ENCODE data around the gene ACTA2.

Gene ACTA2

DNA sequence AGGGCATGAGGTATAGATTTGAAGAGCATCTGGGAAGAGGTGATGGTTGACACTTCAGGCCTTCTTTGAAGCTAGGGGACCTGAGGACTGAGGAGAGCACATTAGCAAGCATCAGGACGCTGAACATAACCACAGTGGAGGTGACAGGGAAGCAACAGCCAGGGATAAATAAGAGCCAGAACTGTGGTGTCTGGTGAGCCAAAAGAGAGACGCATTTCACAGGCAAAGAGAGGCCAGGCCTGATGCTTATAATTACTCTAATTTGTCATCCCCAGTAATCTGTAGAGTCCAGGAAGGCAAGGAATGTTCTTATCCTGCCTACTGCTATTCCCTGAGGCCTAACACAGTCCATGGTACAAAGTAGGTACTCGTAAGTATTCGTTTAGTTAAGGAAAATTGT is 27.7 kb upstream of the ACTA2 start:
- TF ChIP-seq TSHZ2 (CRISPR knock-in tag; IDR thresholded peaks at IDR 0.05) (no peak), ZFP3 (CRISPR knock-in tag; IDR thresholded peaks at IDR 0.05) (no peak), CREB5 (CRISPR knock-in tag; IDR thresholded peaks at IDR 0.05; ENCODE audit: low read depth) (no peak), ZFP30 (CRISPR knock-in tag; IDR thresholded peaks at IDR 0.05) (no peak), TOX (CRISPR knock-in tag; IDR thresholded peaks at IDR 0.05; ENCODE audit: borderline replicate concordance) (no peak), OSR1 (CRISPR knock-in tag; IDR thresholded peaks at IDR 0.05) (no peak), ZNF565 (CRISPR knock-in tag; conservative IDR thresholded peaks at IDR 0.05; ENCODE audit: low read depth) (no peak), CSDC2 (CRISPR knock-in tag; IDR thresholded peaks at IDR 0.05) (no peak)
- ATAC-seq, result no peak

DNA sequence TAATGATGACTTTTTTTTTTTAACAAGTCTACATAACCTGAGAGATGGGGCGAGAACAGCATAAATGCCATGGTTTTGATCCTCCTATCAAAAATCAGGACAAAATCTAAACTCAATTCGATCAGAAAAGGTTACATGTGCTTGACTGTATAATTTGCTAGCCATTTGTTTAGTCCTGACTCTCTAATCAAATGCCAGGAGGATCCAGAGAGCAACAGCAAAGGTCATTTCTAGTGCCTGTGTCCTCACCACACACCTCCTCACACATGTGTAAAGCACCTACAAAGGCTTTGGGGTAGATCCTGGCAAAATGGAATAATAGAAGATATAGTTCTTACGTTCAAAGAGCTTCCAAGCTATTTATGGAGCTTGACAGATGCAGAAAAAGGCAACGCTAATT is 27.0 kb upstream of the ACTA2 start:
- peak; percentile 37; the same call in 2 of the 3 replicates for ATAC-seq

DNA sequence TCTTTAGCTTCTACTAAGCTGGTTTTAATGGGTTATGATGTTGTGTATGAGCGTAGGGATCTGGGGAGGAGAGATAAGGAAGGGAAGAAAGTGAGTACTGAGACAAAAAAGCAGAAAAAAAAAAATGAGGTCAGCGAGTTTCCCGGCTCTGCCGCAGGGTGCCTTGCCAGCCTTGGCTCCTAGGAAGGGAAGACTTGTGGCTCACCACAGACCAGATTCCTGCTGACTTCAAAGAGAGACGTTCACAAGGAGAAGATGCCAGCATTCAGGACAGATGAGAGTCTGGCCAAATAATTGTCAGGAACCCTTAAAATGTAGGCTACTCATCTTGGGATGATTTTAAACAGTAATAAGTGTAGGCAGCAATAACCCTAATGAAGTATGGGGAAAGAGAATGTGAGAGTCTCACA is 26.6 kb upstream of the ACTA2 start:
- TF ChIP-seq TSHZ2 (CRISPR knock-in tag; IDR thresholded peaks at IDR 0.05) (no peak), ZC3H10 (CRISPR knock-in tag; IDR thresholded peaks at IDR 0.05) (peak; percentile 58; the same call in 1 of the 2 replicates), TOX (CRISPR knock-in tag; IDR thresholded peaks at IDR 0.05; ENCODE audit: borderline replicate concordance) (peak; percentile 54), PATZ1 (CRISPR knock-in tag; IDR thresholded peaks at IDR 0.05; ENCODE audit: borderline replicate concordance) (0 out of 2 replicates have a peak, but pooled peaks have one; percentile 37), POU6F1 (CRISPR knock-in tag; IDR thresholded peaks at IDR 0.05; ENCODE audit: borderline replicate concordance, low read depth) (no peak)
- ATAC-seq, result peak; percentile 92

More for the DNA sequence above, 27.0 kb upstream of the ACTA2 start:
- TF ChIP-seq ZC3H10 (CRISPR knock-in tag; IDR thresholded peaks at IDR 0.05) (no peak), TSHZ2 (CRISPR knock-in tag; IDR thresholded peaks at IDR 0.05) (no peak), ISL1 (CRISPR knock-in tag; IDR thresholded peaks at IDR 0.05) (no peak), CSDC2 (CRISPR knock-in tag; IDR thresholded peaks at IDR 0.05) (no peak), ZNF565 (CRISPR knock-in tag; conservative IDR thresholded peaks at IDR 0.05; ENCODE audit: low read depth) (no peak), CREB5 (CRISPR knock-in tag; IDR thresholded peaks at IDR 0.05; ENCODE audit: low read depth) (no peak), TCF4 (CRISPR knock-in tag; IDR thresholded peaks at IDR 0.05; ENCODE audit: borderline replicate concordance) (no peak), OSR1 (CRISPR knock-in tag; IDR thresholded peaks at IDR 0.05) (no peak), TOX (CRISPR knock-in tag; IDR thresholded peaks at IDR 0.05; ENCODE audit: borderline replicate concordance) (no peak)

All from SK-N-SH treated with all-trans-retinoic acid at 6 μM for 48 hours (cell line).